GM21526 (cell line): ENCODE data around the gene CDC6.

Experiments
- ATAC-seq: cut with Tn5 transposase; IDR thresholded peaks from one replicate; pipeline ENCODE4 v1.9.1; 2021; ENCODE audit warnings: moderate library complexity; ENCODE audit not compliant: unreplicated experiment, low FRiP score

CDC6 gene

DNA sequence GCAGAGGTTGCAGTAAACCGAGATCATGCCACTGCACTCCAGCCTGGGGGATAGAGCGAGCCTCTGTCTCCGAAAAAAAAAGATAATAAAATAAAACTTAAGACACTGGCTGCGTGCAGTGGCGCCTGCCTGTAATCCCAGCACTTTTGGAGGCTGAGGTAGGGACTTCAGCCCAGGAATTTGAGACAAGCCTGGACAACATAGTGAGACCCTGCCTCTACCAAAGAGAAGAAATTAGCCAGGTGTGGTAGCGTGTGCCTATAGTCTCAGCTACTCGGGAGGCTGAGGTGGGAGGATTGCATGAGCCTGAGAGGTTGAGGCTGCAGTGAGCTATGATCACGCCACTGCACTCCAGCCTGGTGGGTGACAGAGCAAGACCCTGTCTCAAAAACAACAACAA is 47.9 kb downstream of the CDC6 start:
- no peak for ATAC-seq

DNA sequence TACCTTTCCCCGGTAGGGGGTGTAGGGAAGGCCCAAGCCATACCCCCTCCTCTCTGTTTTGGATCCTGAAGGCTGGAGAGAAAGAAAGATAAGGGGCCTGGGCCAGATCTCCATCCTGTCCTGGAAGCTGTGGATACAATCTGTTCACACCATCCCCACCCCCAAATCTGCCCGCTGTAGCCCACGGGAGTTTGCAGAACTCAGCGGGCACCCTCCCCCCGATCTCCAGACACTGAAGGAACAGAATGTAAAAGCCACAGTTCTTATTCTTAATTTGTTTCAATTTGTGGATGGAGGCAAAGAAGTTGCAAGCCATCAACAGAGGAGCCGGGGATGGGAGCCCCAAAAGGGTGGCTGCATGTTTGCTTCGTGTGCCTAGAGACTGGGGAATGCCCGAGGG is 49.7 kb downstream of the CDC6 start:
- no peak for ATAC-seq

DNA sequence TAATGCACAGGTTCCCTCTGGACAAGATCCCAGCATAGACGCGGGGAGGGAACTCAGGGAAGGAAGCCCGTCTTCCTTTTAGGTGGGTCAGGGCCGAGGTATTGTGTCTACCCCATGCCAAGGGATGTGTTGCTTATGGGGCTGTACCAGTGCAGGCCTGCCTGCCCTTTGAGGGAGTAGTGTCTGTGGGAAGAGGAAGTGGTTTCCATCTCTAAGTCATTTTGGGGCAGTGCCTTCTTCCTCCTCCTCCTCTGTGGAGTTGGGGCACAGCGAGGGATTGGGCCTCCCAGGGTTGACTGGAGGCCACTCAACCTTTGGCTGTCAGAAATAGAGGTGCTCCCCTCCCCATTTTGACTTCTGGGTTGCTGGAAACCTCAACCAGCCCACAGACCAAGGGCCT is 50.4 kb downstream of the CDC6 start:
- ATAC-seq: no peak

DNA sequence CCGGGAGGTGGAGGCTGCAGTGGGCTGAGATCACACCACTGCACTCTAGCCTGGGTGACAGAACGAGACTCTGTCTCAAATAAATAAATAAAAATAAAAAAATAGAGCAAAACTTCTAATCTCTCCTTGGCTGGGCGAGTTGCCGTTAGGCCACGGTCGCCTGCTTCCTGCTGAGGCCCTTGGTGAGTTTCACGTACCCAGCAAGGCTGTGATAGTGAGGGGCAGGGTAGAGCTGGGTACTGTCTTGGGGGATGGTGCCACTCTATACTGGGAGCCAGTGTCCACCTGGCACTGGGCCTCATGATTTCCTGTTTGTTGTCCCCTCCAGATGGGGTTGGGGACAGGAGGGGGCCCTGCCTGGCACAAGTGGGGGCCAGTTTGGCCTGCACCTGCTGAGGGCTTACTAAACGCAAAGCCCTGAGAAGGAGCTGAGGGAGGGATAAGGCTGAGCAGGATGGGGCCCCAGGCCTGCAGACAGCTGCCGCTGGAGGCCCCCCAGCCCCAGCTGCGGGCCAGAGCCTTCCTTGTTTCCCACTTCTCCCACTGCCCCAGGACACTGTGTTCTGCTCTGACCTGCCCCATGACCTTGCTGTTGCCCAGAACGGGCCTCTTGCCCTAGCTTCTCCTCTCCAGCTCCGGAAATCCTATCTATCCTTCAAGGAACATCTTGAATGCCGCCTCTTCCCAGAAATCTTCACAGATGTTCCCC is 51.4 kb downstream of the CDC6 start:
- ATAC-seq: no peak

DNA sequence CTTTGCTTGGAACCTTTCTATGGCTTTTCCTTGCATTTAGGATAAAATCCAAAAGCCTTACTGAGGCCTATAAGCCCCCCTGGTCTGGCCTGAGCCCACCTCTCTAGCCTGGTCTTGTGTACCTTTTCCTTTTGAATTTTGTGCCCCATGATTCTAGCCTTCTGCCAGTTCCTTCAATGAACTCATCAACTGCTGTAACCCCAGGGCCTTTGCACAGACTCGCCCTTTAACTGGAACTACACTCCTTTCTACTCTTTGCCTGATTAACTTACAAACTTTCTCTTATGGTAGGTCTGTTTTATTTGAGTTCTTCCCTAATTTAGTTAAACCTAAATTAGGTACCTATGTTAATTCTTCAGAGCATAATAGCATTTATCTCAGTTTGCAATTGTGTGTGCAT is 52.6 kb downstream of the CDC6 start:
- no peak for ATAC-seq

DNA sequence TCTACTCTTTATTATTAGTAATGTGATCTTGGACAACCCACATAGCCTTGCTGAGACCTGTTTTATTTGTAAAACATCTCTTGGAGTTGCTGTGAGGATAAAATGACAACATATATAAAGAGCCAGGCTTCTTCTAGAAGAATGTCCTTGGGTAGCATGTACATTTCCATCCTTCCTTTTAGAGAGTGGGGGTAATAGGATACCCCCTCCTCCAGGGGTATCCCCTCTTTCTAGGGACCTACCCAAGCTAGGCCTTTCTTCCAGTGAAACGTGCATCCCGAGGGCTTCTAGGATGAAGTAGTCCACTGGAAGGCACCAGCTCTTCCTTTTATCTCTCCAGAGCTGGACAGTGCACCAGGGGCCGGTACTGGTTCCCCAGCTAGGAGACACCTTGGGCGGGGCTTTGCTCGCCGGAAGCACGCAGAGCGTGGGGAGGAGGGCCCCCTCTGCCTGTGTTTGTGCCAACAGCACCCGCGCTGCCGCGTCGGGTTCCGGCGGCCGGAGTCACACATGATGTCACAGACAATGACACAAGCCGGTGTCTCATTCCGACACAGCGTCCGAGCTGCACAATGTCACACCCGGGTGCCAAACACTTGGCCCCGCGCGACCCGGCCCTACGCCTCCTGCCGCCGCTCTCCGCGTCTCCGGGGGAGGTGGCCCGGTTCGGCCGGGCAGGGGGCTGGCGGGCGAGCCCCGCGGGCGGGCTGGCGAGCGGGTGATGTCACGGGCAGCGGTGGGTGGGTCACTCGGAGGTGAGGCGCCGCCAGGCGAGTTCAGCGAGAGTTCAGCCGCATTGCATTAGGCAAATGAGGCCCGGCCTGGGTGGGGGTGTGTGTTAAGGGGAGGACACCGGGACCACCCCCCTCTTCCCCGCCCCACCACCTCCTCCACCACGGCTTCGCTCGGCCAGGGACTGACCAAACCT is 53.5 kb downstream of the CDC6 start:
- ATAC-seq: no peak

DNA sequence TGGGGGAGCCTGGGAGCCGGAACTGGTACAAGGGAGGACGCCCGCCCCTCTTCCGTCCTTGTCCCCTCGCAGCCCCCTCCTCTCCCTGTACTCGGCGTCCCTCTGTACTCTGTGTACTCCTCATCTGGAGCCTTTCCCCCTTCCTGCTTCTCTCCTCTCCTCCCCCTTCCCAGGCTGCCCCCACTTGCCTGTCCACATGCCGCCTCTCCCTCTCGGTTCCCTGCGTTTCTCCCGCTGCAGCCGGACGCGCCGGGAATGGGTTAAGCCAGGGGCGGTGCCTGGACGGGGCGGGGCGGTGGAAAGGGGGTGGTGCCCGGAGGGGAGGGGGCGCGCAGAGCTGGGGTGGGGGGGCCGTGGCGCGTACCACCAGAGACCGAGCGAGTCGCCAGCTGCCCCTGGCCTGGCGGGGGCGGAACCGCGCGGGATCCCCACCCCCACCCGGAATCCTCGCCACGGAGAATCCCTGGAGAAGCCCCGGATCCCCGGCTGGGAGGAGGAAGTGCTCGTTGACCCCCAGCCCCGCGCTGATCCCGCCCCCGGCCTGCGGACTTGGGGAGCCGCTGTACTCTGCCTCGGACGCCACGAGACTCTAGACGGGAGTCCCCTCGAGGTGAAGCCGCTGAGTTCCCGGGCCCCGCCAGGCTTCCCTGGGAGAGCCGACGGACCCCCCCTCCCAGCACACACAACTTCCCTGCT is 54.3 kb downstream of the CDC6 start:
- ATAC-seq: no peak

- no peak for ATAC-seq
Observed at GRCh38 chr17:40342504-40343218, 55.0 kb downstream of the CDC6 start.

GRCh38 chr17:40343219-40344119 is 55.8 kb downstream of the CDC6 start:
- ATAC-seq: no peak

- ATAC-seq: no peak
Observed at GRCh38 chr17:40344421-40345160, 56.9 kb downstream of the CDC6 start.

DNA sequence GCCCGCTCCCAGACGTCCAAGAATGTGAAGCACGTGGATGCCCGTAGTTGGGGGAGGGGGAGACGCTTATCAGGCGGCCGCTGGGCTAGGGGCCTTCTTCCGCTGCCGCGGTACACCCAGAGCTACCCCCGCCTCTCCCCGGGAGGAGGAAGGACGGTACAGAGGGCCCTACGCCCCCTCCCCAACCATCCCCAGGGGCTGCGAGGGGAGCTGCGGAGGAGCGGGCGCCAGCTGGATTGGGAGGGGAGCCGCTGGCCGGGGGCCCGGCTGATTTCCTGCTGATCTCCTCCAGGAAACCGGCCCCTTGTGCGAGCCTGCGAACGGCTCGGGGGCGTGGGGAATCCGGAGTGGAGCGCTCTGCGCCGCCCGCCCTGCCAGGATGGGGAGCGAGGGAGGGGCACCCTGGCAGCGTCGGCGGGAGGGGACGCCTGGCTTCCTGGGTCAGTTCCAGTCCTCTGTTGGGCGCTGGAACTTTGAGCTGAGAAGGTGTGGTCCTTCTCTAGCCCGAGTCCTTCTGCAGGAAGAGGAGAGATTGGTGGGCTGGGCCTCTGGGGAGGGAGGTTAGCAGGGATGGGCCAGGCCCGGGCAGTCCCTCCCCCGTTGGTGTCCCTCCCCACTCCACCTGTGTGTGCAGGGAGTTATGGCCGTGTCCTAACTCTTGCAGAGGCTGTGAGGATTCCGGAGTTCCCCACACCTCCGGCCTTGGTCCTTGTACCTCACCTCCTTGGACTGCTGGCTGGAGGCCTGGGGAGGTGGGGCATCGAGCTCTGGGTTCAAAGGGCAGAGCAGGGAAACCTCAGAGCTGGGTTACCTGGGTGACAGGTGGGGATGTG is 57.7 kb downstream of the CDC6 start:
- no peak for ATAC-seq

DNA sequence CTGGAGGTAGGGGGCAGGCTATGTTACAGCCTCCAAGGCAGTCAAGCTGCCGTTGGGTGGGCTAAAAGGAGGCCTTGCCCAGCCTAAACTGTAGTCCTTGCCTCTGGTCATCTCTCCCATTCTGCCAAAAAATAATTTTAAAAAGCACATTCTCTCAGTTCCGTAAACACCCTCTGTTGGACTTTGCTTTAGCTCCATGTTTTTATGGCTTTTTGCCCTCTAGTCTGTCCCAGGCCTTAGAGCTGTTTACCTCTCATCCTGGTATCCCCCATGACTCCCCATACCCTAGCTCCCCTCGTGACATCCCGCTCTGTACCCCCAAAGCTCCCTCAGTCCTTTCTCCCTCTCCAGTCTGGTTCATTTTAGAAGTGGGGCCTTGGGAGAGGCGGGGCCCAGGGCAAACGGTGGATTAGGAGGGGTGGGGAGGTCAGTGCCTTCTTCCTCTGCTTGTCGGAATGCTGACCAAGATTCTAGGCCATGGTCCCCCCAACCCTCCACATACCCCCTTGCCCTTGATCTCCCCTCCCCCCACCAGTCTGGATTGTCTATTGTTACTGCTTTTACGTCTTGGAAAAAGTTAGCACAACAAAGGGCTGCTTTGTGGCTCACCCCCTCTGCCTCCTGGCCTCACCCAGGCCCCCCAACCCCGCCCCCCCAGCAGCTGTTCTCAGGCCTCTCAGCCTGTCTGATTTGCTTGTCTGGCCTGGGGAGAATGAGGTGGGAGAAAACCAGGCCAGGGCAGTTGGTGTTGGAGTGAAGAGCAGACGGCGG is 58.5 kb downstream of the CDC6 start:
- ATAC-seq: no peak

DNA sequence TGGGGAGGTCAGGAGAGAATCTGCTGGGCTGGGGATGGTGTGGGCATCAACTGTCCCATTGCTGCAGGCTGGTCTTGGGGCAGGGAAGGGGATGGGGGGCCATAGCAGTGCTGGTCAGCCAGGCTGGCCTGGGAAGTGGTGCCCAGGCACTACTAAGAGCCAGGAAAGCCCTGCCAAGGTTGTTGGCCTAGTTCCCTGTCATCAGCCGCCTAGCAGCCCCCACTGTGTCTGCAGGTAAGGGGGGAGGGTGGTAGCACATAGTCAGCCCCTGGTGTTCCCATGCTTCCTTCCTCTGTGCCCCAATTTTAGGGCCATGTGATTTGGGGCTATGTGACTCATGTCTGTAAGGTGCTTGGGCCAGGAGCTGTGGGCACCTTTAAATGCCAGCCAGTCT is 59.1 kb downstream of the CDC6 start:
- no peak for ATAC-seq

GRCh38 chr17:40347319-40348135 is 59.8 kb downstream of the CDC6 start:
- no peak for ATAC-seq

- ATAC-seq: no peak
Observed at GRCh38 chr17:40348136-40348504, 60.4 kb downstream of the CDC6 start.

GRCh38 chr17:40348562-40349476 is 61.1 kb downstream of the CDC6 start:
- ATAC-seq: no peak
